HuH-7 (cell line): Measurements from ENCODE around the gene ANK2.
"Not testable (repeated sequence)": the region's sequence is repeated elsewhere in the genome, so short reads cannot be mapped to it uniquely, and the experiment has no call there.

Experiments used
- DNase-seq: peaks from one replicate; pipeline ENCODE4 v3.0.0; 2011; ENCODE audit warnings: low spot score

The ANK2 gene

DNA sequence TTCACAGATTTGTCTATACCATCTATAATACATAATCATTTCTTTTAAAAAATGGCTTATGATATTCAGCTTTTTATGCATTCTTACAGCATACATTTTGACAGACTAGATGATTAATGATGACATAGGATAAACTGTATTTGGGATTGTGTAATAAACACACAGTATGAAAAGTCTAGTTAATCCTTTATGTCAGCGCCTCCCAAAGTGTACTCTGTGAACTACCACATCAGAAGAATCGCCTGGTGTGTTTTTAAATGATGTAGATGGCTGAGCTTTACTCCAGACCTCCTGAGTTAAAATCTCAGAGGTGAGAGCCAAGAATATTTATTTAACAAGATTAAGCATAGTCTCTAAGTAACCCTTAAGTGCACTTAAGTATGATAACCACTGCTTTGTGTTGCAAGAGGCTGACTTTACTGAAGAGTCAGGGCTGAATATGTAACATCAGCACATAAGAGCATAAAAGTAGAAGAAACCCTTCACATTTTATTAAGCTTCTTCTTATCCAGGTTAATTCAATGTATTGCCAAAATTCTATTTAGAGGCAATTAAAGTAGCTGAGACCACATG lies 104.2 kb downstream of the ANK2 start:
- DNase-seq, result no peak

DNA sequence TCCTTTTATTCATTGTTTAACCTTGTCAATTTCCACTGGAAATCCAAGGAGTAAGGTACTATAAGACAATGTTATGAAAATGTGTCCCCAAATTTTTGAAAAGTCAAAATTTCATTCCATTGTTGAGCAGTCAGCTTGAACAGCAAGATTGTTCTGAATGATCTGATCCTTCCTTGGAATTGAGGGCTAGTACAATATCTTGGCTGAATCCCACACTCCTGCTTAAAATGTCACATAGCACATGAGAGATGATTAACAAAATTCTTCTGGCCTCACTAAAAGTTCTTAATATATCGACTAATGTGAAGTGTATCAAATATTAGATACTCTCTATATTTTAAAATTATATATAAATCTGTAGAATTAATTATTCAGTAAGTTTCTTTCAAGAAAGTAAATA lies 104.8 kb downstream of the ANK2 start:
- DNase-seq, result no peak

DNA sequence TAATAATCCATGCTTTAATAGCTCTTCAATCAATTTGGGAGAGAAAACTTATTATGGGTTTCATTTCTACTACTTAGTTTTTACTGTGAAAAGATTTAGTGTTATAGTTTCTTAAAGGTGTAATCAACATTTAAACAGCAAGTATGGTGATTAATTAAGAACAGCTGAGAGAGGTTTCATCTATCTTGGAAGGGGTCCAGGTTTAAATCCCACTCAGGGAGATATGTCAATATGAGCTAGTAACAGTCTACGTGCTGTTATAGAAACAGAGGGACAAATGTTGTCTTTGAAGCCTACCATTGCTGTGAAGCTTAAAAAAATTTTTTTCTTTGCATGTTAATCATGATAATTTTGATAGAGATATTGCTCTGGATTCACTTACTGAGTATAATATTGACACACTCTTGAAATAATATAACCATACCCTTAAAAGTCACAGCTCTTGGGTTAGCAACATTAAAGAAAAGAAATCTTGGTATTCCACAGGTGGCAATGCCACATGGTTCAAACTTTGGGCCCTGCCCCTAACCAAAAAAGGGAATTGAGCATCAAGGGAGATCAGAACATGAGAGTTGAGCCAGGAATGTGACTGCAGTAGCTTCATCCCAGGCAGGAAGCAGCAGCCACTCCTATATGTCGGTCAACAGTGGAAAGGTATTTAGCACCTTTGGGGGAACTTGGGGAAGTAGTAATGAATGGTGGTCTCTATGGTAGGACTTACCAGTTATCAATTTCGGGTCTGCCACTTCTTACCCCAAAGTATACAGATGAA lies 107.8 kb downstream of the ANK2 start:
- no peak for DNase-seq

DNA sequence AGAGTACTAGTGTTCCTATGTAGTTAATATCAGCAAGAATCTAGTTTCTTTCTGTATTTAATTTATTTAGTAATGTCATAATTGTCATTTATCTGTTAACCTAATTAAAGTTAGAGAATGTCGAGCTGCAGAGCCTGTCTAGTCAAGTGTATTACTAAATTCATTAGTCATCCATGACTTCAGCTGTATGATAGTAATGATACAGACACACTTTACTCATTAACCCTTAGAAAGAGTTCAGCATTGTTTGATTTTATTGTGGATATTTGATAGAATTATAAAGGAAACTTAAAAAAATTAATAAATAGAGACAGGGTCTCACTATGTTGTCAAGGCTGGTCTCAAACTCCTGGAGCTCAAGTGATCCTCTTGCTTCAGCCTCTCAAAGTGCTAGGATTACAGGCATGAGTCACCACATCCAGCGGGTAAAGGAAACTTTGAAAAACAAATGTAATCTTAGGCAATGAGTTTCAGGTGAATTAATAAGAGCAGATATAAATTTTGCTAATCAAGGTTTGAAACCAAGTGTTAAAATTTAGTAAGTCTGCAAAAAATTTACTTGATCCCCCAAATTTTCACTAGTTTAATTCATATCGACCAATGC lies 110.6 kb downstream of the ANK2 start:
- no peak for DNase-seq

GRCh38 chr4:113160548-113160947 lies 111.1 kb downstream of the ANK2 start:
- DNase-seq, result no peak

GRCh38 chr4:113162089-113162488 lies 112.6 kb downstream of the ANK2 start:
- no peak for DNase-seq

DNA sequence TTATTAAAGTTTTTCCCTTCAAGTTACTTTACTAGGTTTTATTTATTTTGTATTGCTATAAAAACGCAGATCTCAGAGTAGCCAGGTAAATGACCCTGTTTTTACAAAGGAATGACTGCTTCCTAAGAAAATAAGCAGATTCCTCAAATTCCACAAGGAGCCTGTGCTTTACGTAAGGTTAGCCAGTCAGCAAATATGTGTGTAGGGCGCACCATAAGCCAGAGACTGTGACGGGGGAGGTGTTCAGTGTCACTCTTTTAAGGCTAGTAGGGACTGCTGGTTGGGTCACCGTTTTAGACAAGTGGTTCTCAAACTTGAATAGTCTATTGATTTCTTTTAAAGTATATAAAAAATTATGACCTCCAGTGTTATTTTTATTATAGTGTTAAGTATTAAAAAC lies 119.9 kb downstream of the ANK2 start:
- no peak for DNase-seq

DNA sequence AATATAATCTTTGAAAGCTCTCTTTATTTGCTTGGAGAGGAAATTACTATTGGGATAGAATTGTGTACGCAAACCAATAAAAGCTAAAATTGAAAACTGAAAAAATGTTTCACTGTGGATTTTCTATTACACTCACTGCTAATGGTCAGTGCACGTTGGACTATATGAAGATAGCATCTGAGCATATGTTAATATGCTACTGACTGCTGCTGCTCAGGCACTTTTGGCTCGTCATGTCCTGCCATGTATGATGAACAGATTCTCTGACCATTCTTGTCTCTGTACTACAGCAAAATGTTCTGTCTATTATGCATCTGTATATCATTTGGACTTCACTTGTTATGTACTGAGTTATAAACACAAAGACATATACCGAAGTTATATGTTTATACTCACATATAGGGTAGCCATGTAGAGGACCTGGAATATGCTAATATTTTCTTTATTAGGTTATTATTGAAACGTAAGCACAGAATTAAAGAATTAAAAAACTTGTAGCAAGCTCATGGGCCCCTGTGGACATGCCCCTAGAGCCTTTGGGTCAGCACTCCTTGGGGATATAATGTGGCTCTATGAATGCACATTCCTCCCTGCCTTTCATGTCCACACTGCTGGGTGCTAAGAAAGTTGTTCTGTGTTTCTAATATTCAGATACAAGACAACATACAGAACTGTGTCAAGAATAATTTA lies 120.8 kb downstream of the ANK2 start:
- DNase-seq, result no peak

DNA sequence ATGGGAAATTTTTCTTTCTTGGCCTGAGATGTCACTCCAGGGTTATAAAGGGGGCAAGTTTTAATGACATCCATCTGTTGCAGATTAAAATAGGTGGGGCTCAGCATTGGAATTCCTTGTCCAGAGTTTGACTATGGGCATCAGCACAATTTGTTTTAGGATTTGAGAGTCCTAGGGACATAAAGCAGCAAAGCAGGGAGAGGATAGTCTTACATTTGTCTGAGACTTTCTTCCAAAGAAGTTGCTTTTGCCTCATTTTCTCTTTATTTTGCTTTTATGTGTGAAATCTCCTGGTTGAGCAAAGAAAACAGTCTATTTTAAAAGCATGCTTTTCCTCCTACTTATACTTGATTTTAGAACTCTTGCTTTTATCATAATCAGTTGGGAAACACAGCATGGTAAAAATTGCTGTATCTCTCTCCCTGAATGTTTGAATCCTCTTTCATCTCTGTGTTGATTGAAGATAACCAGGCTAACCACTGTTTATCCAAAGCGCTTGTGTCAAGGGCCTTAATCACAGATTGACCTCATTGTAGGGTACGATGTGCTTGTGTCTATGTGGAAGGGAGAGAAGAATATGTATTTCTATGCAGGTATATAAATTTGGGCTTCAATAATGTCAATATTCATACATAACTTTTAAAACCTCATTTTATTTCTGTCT lies 121.5 kb downstream of the ANK2 start:
- no peak for DNase-seq

DNA sequence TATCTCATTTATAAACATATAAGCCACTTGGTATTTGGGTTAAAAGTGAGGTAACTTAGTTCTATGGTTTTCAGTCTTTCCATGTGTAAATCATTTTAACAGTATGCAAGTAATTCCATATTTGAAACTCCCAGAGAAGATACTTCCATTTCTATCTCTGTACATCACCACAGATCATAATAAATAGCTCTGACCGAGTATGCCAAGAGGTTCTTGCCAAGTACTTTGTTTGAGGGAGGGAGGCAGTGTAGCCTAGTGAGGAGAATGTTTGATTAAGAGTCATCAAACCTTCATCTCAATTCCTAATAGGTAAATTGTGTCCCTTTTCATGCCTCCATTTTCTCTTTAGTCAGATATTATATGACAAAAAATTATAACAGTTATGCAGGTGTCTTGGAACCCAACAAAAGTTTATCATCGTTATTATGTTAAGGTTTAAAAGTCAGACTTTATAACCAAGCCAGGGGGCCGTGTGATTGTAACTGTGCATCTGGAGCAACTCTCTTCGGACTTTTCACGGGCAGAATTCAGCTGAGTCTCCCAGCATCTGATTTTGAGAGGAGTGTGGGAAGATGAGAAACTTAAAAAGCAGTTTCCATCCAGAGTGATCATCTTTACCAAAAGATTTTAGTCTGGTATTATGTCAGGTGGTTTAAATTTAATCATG lies 123.8 kb downstream of the ANK2 start:
- DNase-seq, result no peak

DNA sequence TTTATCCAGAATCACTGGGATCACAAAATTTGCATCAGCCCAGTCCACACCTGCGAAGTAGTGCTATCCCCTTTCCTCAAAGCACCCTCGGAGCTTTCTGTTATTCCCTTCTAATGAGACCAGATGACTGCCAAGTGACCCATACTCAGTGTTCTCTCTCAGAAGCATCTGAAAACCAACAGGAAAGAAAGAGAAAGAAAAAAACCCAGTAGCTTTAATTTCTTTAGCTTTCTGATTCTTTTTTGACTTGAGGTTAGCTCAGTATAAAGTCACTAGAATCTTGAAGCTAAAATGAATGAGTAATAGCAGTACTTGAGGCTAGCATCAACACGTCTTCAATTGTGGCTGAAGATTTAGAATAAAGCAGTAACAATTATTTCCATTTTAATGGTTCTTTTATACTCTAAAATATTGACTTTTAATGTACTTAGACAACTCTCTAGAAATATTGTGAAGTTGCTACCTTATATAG lies 124.4 kb downstream of the ANK2 start:
- no peak for DNase-seq

DNA sequence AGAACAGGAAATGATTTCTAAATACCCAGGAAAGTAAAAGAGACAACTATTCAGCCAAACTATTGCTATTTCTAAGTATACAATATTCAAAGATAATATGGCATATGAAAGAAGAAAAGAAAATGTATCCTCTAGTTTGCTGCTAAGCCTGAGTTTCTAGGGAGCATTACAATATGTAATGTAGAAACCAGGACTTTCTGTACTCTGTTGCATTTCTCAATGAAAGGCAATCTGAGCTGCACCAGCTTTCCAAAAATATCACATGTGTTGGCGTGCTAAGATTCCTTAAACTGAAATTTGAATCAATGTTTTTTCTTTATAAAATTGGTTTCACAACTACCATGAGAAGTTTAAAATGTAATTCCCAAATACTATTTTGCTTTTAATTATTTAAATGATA lies 129.6 kb downstream of the ANK2 start:
- DNase-seq, result no peak

DNA sequence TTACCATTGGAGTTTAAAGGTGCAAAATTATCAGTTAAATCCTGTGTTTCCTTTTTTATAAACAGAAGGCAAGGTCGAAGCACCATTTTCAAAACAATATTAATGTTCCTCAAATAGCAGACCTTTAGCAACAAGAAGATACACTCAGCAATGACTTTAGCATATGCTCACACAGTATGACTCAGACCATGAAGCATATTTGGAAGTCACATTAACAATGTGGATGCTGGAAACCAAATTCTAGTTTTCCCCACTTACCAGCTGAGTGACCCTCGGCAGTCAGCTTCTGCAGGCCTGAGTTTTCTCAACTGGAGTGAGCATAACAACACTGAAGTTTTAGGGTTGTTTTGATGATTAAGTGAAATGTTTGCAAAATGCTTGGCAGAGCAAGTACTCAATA lies 130.5 kb downstream of the ANK2 start:
- no peak for DNase-seq

GRCh38 chr4:113181289-113182007 lies 132.0 kb downstream of the ANK2 start:
- peak; percentile 12 for DNase-seq

- DNase-seq, result no peak
Observed at GRCh38 chr4:113183032-113183605, 133.7 kb downstream of the ANK2 start.

GRCh38 chr4:113186220-113186619 lies 136.8 kb downstream of the ANK2 start:
- not testable (repeated sequence) for DNase-seq

GRCh38 chr4:113186913-113187312 lies 137.5 kb downstream of the ANK2 start:
- no peak for DNase-seq

- no peak for DNase-seq
Observed at GRCh38 chr4:113187358-113187757, 137.9 kb downstream of the ANK2 start.

GRCh38 chr4:113189546-113189945 lies 140.1 kb downstream of the ANK2 start:
- no peak for DNase-seq

DNA sequence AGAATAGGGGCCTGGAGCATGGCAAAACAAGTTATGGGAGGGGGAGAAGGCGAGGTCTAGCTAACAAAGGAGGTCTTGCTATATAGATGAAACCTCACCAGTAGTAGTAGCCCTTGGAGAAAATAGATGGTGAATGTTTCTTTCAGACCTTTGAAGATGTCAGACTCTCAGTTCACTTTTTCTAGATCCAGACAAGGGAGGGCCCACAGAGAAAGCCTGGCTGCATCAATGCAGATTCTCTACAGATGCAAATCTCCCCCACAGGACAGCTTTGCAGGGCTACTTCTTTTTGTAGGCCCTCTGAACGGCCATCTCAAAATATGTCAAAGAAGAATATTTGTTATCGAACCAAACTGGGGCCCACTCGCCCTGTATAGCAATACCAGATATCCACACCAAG lies 159.7 kb downstream of the ANK2 start:
- DNase-seq, result no peak
